ENCODE results near the gene TMEM109.

TMEM109 gene

DNA sequence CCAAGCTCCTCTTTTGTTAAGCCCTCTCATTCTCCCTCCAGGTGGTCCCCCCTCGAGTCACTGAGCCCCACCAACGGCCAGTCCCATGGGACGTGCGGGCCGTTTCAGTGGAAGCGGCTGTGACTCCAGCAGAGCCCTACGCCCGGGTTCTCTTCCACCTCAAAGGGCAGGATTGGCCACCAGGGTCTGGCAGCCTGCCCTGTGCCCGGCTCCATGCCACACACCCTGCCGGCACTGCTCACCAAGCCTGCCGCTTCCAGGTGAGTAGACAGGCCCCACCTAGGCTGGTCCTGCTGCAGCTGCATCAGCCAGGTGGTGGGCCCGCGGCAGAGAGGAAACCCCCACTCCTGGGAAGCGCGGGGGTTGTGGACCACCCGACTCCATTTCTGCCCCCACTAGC lies 13.6 kb downstream of the TMEM109 start:
- DNase-seq: no peak

DNA sequence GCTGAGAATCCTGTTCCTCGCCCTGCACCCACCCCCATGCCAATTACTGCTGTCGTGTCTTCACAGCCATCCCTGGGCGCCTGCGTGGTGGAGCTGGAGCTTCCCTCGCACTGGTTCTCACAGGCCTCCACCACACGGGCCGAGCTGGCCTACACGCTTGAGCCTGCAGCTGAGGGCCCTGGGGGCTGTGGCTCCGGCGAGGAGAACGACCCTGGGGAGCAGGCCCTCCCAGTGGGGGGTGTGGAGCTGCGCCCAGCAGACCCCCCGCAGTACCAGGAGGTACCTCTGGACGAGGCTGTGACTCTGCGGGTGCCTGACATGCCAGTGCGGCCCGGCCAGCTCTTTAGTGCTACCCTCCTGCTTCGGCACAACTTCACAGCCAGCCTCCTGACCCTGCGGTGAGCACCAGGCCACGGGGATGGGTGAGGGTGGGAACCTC lies 14.6 kb downstream of the TMEM109 start:
- DNase-seq: no peak

DNA sequence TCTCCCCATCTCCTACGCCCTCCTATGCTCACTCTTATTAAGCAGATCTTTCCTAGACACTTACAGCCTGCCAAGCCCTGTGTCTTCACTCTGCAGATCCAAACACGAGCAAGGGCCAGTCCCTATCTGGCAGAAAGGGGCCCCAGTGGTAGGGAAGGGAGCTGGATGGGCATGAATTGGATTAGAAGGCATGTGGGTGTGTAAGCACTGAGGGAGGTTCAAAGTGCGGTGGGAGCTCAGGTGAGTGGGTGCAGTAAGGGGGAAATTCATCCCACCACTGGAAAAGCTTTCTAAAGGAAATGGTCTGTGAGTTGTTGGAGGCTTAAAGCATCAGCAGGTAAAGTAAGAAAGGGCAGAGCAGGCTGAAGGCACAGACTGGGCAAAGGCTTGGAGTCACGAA lies 15.8 kb downstream of the TMEM109 start:
- DNase-seq: no peak

DNA sequence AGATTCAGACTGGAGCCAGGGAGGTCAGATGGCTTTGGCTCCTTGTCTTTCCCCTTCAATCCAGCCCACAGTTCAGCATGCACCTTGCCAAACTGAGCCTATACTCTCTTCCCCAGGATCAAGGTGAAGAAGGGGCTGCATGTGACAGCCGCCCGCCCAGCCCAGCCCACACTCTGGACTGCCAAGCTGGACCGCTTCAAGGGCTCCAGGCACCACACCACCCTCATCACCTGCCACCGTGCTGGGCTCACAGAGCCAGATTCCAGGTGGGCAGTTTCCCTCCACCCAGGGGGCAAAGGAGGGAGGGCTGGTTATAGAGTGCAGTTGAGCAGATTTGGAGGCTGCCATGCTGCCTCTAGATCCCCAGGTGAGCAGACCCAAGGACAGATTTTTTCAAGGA lies 16.4 kb downstream of the TMEM109 start:
- DNase-seq: no peak

- DNase-seq: no peak
Measured at GRCh38 chr11:60931917-60932316, 18.0 kb downstream of the TMEM109 start.

- no peak for DNase-seq
Measured at GRCh38 chr11:60932605-60933356, 18.8 kb downstream of the TMEM109 start.

- DNase-seq: no peak
Measured at GRCh38 chr11:60933416-60934123, 19.6 kb downstream of the TMEM109 start.

DNA sequence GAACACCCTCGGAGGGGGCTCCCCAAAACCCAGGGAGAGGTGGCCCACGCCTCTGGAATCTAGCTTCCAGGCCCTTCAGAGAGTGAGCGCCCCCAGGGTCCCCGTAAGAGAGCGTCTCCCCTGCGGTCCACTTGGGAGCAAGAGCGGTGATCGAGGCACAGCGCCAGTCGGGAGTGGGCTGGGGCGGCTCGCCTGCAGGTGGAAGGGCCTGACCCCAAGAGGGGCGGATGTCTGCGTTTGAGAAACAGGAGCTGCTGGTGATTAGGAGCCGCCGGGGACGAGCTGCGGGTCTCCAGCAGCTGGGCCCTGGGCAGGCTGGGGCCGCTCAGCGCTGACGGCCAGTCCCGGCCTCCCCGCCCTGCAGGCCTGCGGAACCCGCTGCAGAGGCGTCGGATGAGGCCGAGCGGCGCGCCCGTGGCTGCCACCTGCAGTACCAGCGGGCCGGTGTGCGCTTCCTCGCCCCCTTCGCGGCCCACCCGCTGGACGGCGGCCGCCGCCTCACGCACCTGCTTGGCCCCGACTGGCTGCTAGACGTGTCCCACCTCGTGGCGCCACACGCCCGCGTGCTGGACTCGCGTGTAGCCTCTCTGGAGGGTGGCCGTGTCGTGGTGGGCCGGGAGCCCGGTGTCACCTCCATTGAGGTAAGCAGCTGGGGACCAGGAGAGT lies 20.3 kb downstream of the TMEM109 start:
- no peak for DNase-seq

DNA sequence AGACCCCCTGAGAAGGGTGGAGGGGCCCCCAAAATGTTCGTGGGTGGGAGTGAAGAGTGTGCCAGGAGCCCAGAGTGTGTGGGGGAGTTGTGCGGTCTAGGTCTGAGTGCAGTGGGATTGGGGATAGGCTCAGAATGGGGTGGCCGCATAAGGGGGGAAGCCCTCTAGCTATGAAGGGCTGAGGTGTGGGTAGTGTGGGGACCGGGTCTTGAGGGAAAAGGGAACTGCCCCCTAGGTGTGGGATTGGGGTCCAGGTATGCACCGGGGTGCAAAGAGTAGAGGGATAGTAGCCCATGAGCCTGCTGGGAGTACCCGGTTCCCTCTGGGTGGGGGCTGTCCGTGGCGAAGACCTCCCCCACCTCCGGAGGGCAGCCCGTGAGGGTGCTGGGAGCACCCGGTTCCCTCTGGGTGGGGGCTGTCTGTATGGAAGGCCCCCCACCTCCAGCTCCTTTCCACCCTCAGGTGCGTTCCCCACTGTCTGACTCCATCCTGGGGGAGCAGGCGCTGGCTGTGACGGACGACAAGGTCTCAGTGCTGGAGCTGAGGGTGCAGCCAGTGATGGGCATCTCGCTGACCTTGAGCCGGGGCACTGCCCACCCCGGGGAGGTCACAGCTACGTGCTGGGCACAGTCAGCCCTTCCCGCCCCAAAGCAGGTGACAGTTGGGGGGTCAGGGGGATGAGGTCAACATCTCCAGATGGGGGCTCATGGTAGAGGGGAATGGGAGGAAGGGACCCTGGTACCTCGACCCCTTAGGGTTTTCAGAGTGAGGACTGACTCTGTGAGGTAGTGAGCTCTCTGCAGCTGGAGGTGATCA lies 21.0 kb downstream of the TMEM109 start:
- DNase-seq: no peak

DNA sequence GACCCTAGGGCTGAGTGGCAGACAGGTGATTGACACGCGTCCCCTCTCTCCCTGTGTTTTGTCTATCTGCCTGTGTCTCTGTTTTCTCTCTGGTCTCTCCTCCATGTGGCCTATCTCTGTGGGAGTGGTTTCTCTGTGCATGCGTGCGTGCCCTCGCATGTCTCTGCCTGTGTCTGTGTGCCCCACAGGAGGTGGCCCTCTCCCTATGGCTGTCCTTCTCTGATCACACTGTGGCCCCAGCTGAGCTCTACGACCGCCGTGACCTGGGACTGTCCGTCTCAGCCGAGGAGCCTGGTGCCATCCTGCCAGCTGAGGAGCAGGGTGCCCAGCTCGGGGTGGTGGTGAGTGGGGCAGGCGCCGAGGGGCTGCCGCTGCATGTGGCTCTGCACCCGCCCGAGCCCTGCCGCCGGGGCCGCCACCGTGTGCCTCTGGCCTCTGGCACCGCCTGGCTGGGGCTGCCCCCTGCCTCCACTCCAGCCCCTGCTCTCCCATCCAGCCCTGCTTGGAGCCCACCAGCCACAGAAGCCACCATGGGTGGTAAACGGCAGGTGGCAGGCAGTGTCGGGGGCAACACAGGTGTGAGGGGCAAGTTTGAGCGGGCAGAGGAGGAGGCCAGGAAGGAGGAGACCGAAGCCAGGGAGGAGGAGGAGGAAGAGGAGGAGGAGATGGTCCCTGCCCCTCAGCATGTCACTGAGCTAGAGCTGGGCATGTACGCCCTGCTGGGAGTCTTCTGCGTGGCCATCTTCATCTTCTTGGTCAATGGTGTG lies 21.9 kb downstream of the TMEM109 start:
- DNase-seq: no peak

- DNase-seq: no peak
Measured at GRCh38 chr11:60936467-60937143, 22.6 kb downstream of the TMEM109 start.

DNA sequence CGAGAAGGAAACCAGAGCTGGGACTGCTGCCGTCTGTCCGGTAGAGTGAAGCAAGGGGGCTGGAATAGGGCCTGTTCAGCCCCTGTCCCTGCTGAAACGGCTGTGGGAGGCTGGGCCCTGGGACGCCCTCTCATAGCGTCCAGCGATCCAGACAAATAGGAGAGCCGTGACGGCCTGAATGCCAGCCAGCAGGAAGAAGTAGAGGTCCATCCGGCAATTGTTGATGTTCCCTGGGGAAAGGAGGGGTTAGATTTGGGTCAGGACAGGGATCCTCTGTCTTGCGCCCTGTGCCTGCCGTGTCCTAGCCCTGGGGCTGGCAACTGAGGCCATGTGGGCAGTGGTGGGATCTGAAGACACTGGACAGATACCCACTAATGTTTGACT lies 23.2 kb downstream of the TMEM109 start:
- DNase-seq: no peak

GRCh38 chr11:60937811-60938210 lies 23.9 kb downstream of the TMEM109 start:
- no peak for DNase-seq

DNA sequence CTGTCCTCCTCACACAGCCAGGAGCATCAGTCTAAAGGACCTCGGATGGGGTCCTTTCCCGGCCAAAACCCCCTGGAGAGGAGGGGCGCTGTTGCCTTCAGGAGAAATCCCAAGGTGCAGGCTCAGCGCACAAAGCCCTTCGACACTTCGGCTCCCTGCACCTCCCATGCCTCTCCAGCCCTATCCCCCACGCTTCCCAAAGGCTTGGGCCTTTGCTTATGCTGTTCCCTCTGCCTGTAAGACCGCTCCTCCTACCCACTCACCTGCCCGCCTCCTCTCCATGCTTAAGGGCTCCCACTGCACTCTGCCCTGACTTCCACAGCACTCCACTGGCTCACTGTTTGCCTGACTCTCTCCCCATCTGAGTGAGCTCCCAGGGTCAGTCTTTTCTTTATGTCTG lies 24.5 kb downstream of the TMEM109 start:
- no peak for DNase-seq

GRCh38 chr11:60939301-60939700 lies 25.3 kb downstream of the TMEM109 start:
- DNase-seq: no peak

- DNase-seq: no peak
Measured at GRCh38 chr11:60939855-60940254, 25.9 kb downstream of the TMEM109 start.

- DNase-seq: no peak
Measured at GRCh38 chr11:60941371-60942119, 27.6 kb downstream of the TMEM109 start.

DNA sequence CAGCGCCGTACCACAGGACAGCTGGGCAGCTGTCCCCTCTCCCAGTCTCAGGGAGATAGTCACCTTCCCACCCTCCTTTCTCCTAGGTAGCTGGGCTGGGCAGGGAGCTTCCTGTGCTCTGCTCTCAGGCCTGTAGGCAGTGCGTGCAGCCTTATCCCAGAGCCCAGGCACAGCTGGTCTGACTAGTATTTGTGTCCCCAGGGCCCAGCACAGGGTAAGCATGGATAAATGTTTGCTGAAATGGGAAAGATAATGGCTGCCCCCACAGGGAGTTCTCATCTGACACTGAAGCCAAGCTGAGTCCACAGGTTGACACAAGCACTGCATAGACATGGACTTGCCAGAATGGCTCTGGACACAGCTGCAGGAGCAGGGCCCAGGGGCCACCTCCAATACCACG lies 28.3 kb downstream of the TMEM109 start:
- no peak for DNase-seq

GRCh38 chr11:60942970-60943565 lies 29.1 kb downstream of the TMEM109 start:
- no peak for DNase-seq

DNA sequence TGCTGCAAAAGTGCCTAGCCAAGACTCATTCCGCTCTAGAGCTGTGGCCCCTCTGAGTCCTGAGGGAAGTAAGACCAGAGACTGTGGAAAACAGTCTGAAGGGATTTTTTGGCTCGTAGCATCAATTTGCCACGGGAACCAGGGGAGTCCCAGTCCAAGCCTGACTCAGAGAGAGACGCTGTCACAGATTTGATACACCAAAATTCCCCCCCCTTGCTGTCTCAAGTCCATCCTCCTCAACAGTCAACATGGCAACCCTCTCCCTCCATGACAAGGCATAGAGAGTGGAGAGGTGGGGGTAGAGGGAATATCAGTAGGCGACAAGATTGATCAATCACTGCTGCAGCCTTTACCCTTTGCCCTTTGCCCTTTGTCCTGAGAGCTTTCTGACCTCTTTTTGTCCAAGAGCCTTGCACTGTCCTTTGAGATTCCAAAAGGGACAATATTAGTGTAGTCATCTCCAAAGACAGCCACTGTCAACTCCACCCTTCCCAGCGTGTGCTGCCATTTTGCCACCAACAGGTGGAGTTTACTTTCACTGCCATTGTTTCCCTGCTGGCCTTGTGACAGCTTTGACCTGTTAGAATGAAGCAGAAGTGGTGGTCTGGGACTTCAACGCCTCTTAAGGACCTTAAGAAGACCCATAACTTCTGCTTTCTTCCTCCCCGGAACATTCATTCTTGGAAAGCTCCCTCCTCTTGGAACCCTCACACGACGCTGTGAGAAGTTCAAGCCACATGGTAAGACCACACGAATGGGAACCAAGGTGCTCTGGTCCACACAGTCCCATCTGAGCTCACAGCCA lies 30.7 kb downstream of the TMEM109 start:
- DNase-seq: no peak

Measured in activated naive CD4-positive, alpha-beta T cell treated with Interleukin-2 at 50 U/mL for 16 hours (primary cell).